Measurements from ENCODE around the gene PALS2. TPM values are rescaled to one million over a fixed set of nuclear protein-coding genes. Genes with fewer than 3 reads are reported as not detected.

Gene PALS2
- 44.6 TPM for total RNA-seq (2021; ENCODE audit: unreplicated experiment)
- polyA plus RNA-seq (2012), result 6.3 and 8.5 TPM in 2 replicates
- Bru-seq, nascent RNA, result percentile 82 among the genes with signal in this experiment
- BruChase-seq, experiment 1, labeled RNA remaining after a 6-hour chase, result percentile 63 among the genes with signal in this experiment
- BruChase-seq, experiment 2, labeled RNA remaining after a 2-hour chase, result percentile 75 among the genes with signal in this experiment
- long read RNA-seq, full-length matches to known transcripts, result 6 of 24 reads
- long read RNA-seq, partial matches to known transcripts, result 9 of 24 reads
- long read RNA-seq, other reads (novel, unspliced or antisense), result 9 of 24 reads

GRCh38 chr7:24572997-24573553 is at the start of gene PALS2:
Gene PALS2, plus strand, starts transcription at chr7:24573452. Its CDS starts 50,216 bp downstream, at chr7:24623668.
- H3K9ac ChIP-seq (ENCODE audit: low read length), result peak within 1 kb of the TSS; percentile 77
- H3K27me3 ChIP-seq (ENCODE audit: insufficient read depth, low read length), result peaks cover 20% of the 10 kb centered on the region
- RAD21 ChIA-PET (ENCODE audit: low non-redundant PET in 1 of 2, low total read pairs in 2 of 2, uncharacterized antibody in 2 of 2, unreplicated experiment in 2 of 2), result no interaction called here
- POLR2A ChIA-PET, result no interaction called here
- peak within 1 kb of the TSS; percentile 89 for H2AFZ ChIP-seq (ENCODE audit: low read depth, low read length, poor library complexity, severe bottlenecking)
- CTCF ChIA-PET, result interaction anchor here (0.6 to 1.0 kb wide), 2 partner anchors 91 to 171 kb away, joined by 3 read pairs; no protein-coding TSS in a partner anchor
- no TSS peak for BruUV-seq (replicated peaks)
- no peaks in the 10 kb centered on the region for H3K36me3 ChIP-seq (ENCODE audit: control insufficient read depth in 1 of 2, insufficient read depth in 2 of 2, low read length in 2 of 2)
- intact Hi-C loops (cut with micrococcal nuclease), result no loop called here
- ATAC-seq (peak; percentile 78), DNase-seq (ENCODE audit: low read depth, low spot score) (peak; percentile 29)
- H3K9me2 ChIP-seq (ENCODE audit: insufficient read depth), result no peaks in the 10 kb centered on the region
- peaks cover 8 to 24% of the 10 kb centered on the region in 2 experiments; a peak in 3 of 4 replicates for H3K4me1 ChIP-seq (ENCODE audit: control insufficient read depth in 1 of 2, insufficient read depth in 2 of 2, low read length in 2 of 2)
- H3K27ac ChIP-seq (ENCODE audit: low read depth, low read length), result peak within 1 kb of the TSS; percentile 80
- H3K9me3 ChIP-seq (ENCODE audit: control insufficient read depth in 1 of 2, insufficient read depth in 1 of 2, low read depth in 1 of 2, low read length in 2 of 2), result no peaks in the 10 kb centered on the region
- H3K4me2 ChIP-seq (ENCODE audit: low read length), result peak within 1 kb of the TSS; percentile 94
- H3K79me2 ChIP-seq (ENCODE audit: insufficient read depth, low read length), result peaks cover 43% of the 10 kb centered on the region
- TF ChIP-seq POLR2A (IDR thresholded peaks at IDR 0.05; ENCODE audit: borderline replicate concordance, extremely low read depth, insufficient read depth, insufficient read length), result peak; percentile 8
- TF ChIP-seq POLR2AphosphoS5 (IDR thresholded peaks at IDR 0.05; ENCODE audit: low read depth, low read length), result peak; percentile 71
- no peak for TF ChIP-seq CBX3 (IDR thresholded peaks at IDR 0.05; ENCODE audit: low read depth)
- no peak for TF ChIP-seq CEBPB (IDR thresholded peaks at IDR 0.05; ENCODE audit: low read depth)
- peak; percentile 64; the same call in 1 of the 2 replicates for TF ChIP-seq EGR1 (IDR thresholded peaks at IDR 0.05; ENCODE audit: low read depth)
- 0 out of 2 replicates have a peak, but pooled peaks have one; percentile 37 for TF ChIP-seq SIN3A (IDR thresholded peaks at IDR 0.05; ENCODE audit: low read depth)
- peak within 1 kb of the TSS; percentile 77 to 80 for H3K4me3 ChIP-seq (replicated peaks in 1 of 2; ENCODE audit: low read depth in 1 of 2, low read length in 2 of 2)
- peaks cover 14% of the 10 kb centered on the region; the same call in 1 of the 2 replicates for H4K20me1 ChIP-seq (ENCODE audit: insufficient read depth)

- no peak overlapping the region for H3K27ac ChIP-seq (ENCODE audit: low read depth, low read length)
- H3K9ac ChIP-seq (ENCODE audit: low read length), result no peak overlapping the region
- no peaks in the 10 kb centered on the region for H4K20me1 ChIP-seq (ENCODE audit: insufficient read depth)
- intact Hi-C loops (cut with micrococcal nuclease), result no loop called here
- H3K79me2 ChIP-seq (ENCODE audit: insufficient read depth, low read length), result no peaks in the 10 kb centered on the region
- no peaks in the 10 kb centered on the region for H3K4me1 ChIP-seq (ENCODE audit: control insufficient read depth in 1 of 2, insufficient read depth in 2 of 2, low read length in 2 of 2)
- H3K4me2 ChIP-seq (ENCODE audit: low read length), result no peak overlapping the region
- no peaks in the 10 kb centered on the region for H3K36me3 ChIP-seq (ENCODE audit: control insufficient read depth in 1 of 2, insufficient read depth in 2 of 2, low read length in 2 of 2)
- H3K4me3 ChIP-seq (replicated peaks in 1 of 2; ENCODE audit: low read depth in 1 of 2, low read length in 2 of 2), result no peak overlapping the region
- ChIA-PET RAD21 (ENCODE audit: low non-redundant PET in 1 of 2, low total read pairs in 2 of 2, uncharacterized antibody in 2 of 2, unreplicated experiment in 2 of 2) (no interaction called here), CTCF (no interaction called here), POLR2A (no interaction called here)
- BruUV-seq (replicated peaks), result no TSS peak
- ATAC-seq (no peak), DNase-seq (ENCODE audit: low read depth, low spot score) (no peak)
- H3K9me3 ChIP-seq (ENCODE audit: control insufficient read depth in 1 of 2, insufficient read depth in 1 of 2, low read depth in 1 of 2, low read length in 2 of 2), result no peaks in the 10 kb centered on the region
- peaks cover 10% of the 10 kb centered on the region; the same call in 1 of the 2 replicates for H3K27me3 ChIP-seq (ENCODE audit: insufficient read depth, low read length)
- H2AFZ ChIP-seq (ENCODE audit: low read depth, low read length, poor library complexity, severe bottlenecking), result no peak overlapping the region
- H3K9me2 ChIP-seq (ENCODE audit: insufficient read depth), result no peaks in the 10 kb centered on the region
- TF ChIP-seq ZNF274 (IDR thresholded peaks at IDR 0.05; ENCODE audit: low read depth, low read length) (no peak), FOSL1 (IDR thresholded peaks at IDR 0.05; ENCODE audit: low read depth) (no peak), TCF7L2 (IDR thresholded peaks at IDR 0.05; ENCODE audit: borderline replicate concordance, extremely low read depth, insufficient read depth, insufficient read length) (no peak), MAX (IDR thresholded peaks at IDR 0.05) (no peak), CEBPB (IDR thresholded peaks at IDR 0.05; ENCODE audit: low read depth) (no peak), YY1 (IDR thresholded peaks at IDR 0.05; ENCODE audit: extremely low read depth, insufficient replicate concordance, low read depth, low read length) (no peak), ZBTB33 (IDR thresholded peaks at IDR 0.05; ENCODE audit: extremely low read depth, insufficient replicate concordance, low read length) (no peak), ZFX (IDR thresholded peaks at IDR 0.05) (no peak), CBX3 (IDR thresholded peaks at IDR 0.05; ENCODE audit: low read depth) (no peak), SIN3A (IDR thresholded peaks at IDR 0.05; ENCODE audit: low read depth) (no peak), EGR1 (IDR thresholded peaks at IDR 0.05; ENCODE audit: low read depth) (no peak)
Observed at GRCh38 chr7:24531255-24531654, 42.0 kb upstream of the PALS2 start.
